Hepatocyte (in vitro differentiated cells): ENCODE measurements around the gene HOXD12. TPM values are rescaled to one million over a fixed set of nuclear protein-coding genes. Genes with fewer than 3 reads are reported as not detected.

Experiments used
- DNase-seq: peaks from one replicate; pipeline ENCODE4 v3.0.0-alpha.2; 2016; ENCODE audit warnings: low spot score
- H2AFZ ChIP-seq: fragments of 200-600 bp; sonication (generic); 2 replicates; pipeline ENCODE4 v1.6.0; 2016; ENCODE audit warnings: antibody characterized with exemption, mild to moderate bottlenecking
- H3K27ac ChIP-seq: fragments of 200-600 bp; sonication (generic); 2 replicates; pipeline ENCODE4 v1.5.1; 2016; ENCODE audit warnings: mild to moderate bottlenecking
- H3K27me3 ChIP-seq: fragments of 200-600 bp; sonication (generic); 2 replicates; pipeline ENCODE4 v1.6.1; 2016
- H3K36me3 ChIP-seq: fragments of 200-600 bp; sonication (generic); replicated peaks from 2 replicates; pipeline ENCODE4 v1.5.1; 2016; ENCODE audit warnings: low read depth; ENCODE audit not compliant: insufficient read depth
- H3K4me1 ChIP-seq: fragments of 200-600 bp; sonication (generic); 2 replicates; pipeline ENCODE4 v1.5.1; 2016; ENCODE audit warnings: mild to moderate bottlenecking, moderate library complexity; ENCODE audit not compliant: insufficient read depth
- H3K4me2 ChIP-seq: fragments of 200-600 bp; sonication (generic); 2 replicates; pipeline ENCODE4 v1.6.0; 2016
- H3K4me3 ChIP-seq: fragments of 200-600 bp; sonication (generic); 2 replicates; pipeline ENCODE4 v1.5.1; 2016; ENCODE audit warnings: mild to moderate bottlenecking
- H3K79me2 ChIP-seq: fragments of 200-600 bp; sonication (generic); 2 replicates; pipeline ENCODE4 v1.6.0; 2017; ENCODE audit warnings: mild to moderate bottlenecking
- H3K9me2 ChIP-seq: fragments of 200-600 bp; sonication (generic); replicated peaks from 2 replicates; pipeline ENCODE4 v1.6.0; 2017; ENCODE audit warnings: mild to moderate bottlenecking; ENCODE audit not compliant: insufficient read depth
- H3K9me3 ChIP-seq: fragments of 200-600 bp; sonication (generic); 2 replicates; pipeline ENCODE4 v1.5.1; 2016; ENCODE audit warnings: low read depth, mild to moderate bottlenecking
- H4K20me1 ChIP-seq: fragments of 200-600 bp; sonication (generic); 2 replicates; pipeline ENCODE4 v1.6.0; 2016; ENCODE audit warnings: mild to moderate bottlenecking; ENCODE audit not compliant: insufficient read depth, poor library complexity, severe bottlenecking
- CTCF ChIP-seq: fragments of 200-600 bp; sonication (generic); IDR thresholded peaks from 2 replicates; pipeline ENCODE4 v1.5.1; 2016; ENCODE audit warnings: antibody characterized with exemption, mild to moderate bottlenecking; ENCODE audit not compliant: poor library complexity
- EZH2 ChIP-seq: fragments of 200-600 bp; sonication (generic); IDR thresholded peaks from 2 replicates; pipeline ENCODE4 v1.6.1; 2016; ENCODE audit warnings: antibody characterized with exemption, mild to moderate bottlenecking, borderline replicate concordance
- EZH2phosphoT487 ChIP-seq: fragments of 200-600 bp; sonication (generic); IDR thresholded peaks from one replicate; pipeline ENCODE4 v1.6.1; 2018; ENCODE audit warnings: antibody characterized with exemption, mild to moderate bottlenecking, low read depth, moderate library complexity; ENCODE audit not compliant: unreplicated experiment, severe bottlenecking
- WGBS: methylation state at CpG from one replicate; pipeline ENCODE4 v1.1.6; 2016; ENCODE audit warnings: low lambda C conversion rate; ENCODE audit errors: missing lambda C conversion rate; 5-methylcytosine and 5-hydroxymethylcytosine counted together
- polyA plus RNA-seq: library from polyadenylated mRNA; unstranded; fragments of >200 nt; fragmentation: Nextera tagmentation; extraction: Ambion mirVana; gene quantifications from 2 replicates; pipeline ENCODE4 v1.2.1, GENCODE V29; 2016
- total RNA-seq: library from RNA; depleted of rRNA; stranded (reverse); fragments of >200 nt; gene quantifications from 2 replicates; pipeline ENCODE4 v1.2.3, GENCODE V29; 2014

The HOXD12 gene
- total and polyA plus RNA-seq, 2 experiments from 2014 or later = 3.3 to 29.0 TPM

GRCh38 chr2:176109192-176109901 lies 9.8 kb downstream of the HOXD12 start:
- H3K79me2 ChIP-seq = peaks cover 58% of the 10 kb centered on the region
- H3K36me3 ChIP-seq = no peaks in the 10 kb centered on the region
- H3K4me1 ChIP-seq = no peaks in the 10 kb centered on the region
- no peak for DNase-seq
- H3K9me2 ChIP-seq = no peaks in the 10 kb centered on the region
- H2AFZ ChIP-seq = no peak overlapping the region
- TF ChIP-seq CTCF (no peak), EZH2 (peak; percentile 86), EZH2phosphoT487 (peak; percentile 53)
- peak overlapping the region; percentile 31 for H3K27ac ChIP-seq
- H4K20me1 ChIP-seq = peaks cover 40% of the 10 kb centered on the region
- H3K9me3 ChIP-seq = peaks cover 3% of the 10 kb centered on the region
- H3K4me2 ChIP-seq = peak overlapping the region; percentile 73
- peaks cover 94% of the 10 kb centered on the region for H3K27me3 ChIP-seq
- 12% methylated on average over 26 of the region's 26 CpGs for WGBS
- H3K4me3 ChIP-seq = peak overlapping the region; percentile 29

- Histone ChIP-seq H3K4me1 (no peaks in the 10 kb centered on the region), H3K79me2 (peaks cover 64% of the 10 kb centered on the region), H3K36me3 (no peaks in the 10 kb centered on the region), H3K9me3 (peaks cover 3% of the 10 kb centered on the region), H3K9me2 (no peaks in the 10 kb centered on the region), H3K4me3 (no peak overlapping the region), H4K20me1 (peaks cover 46% of the 10 kb centered on the region), H3K27me3 (peaks cover 94% of the 10 kb centered on the region), H3K27ac (no peak overlapping the region), H3K4me2 (peak overlapping the region; percentile 73), H2AFZ (no peak overlapping the region)
- DNase-seq = no peak
- WGBS = 36% methylated on average over 4 of the region's 4 CpGs
- TF ChIP-seq EZH2phosphoT487 (no peak), EZH2 (no peak), CTCF (no peak)
These were observed 10.4 kb downstream of the HOXD12 start for GRCh38 chr2:176109946-176110345.

GRCh38 chr2:176110415-176111308 lies 11.1 kb downstream of the HOXD12 start:
- Histone ChIP-seq H2AFZ (no peak overlapping the region), H3K36me3 (no peaks in the 10 kb centered on the region), H4K20me1 (peaks cover 53% of the 10 kb centered on the region), H3K4me3 (no peak overlapping the region), H3K4me1 (no peaks in the 10 kb centered on the region), H3K9me2 (no peaks in the 10 kb centered on the region), H3K27me3 (peaks cover 94% of the 10 kb centered on the region), H3K9me3 (peaks cover 3% of the 10 kb centered on the region), H3K4me2 (peak overlapping the region; percentile 73), H3K27ac (no peak overlapping the region), H3K79me2 (peaks cover 69% of the 10 kb centered on the region)
- TF ChIP-seq EZH2phosphoT487 (no peak), EZH2 (no peak)
- 36% methylated on average over 7 of the region's 7 CpGs for WGBS
- no peak for DNase-seq

- Histone ChIP-seq H3K4me2 (peak overlapping the region; percentile 73), H2AFZ (no peak overlapping the region), H3K9me2 (no peaks in the 10 kb centered on the region), H3K4me1 (no peaks in the 10 kb centered on the region), H3K9me3 (peaks cover 3% of the 10 kb centered on the region), H3K36me3 (no peaks in the 10 kb centered on the region), H3K27me3 (peaks cover 94% of the 10 kb centered on the region), H3K4me3 (no peak overlapping the region), H3K27ac (no peak overlapping the region), H4K20me1 (peaks cover 58% of the 10 kb centered on the region), H3K79me2 (peaks cover 69% of the 10 kb centered on the region)
- peak; percentile 76 for DNase-seq
- 9% methylated on average over 16 of the region's 16 CpGs for WGBS
- TF ChIP-seq CTCF (peak; percentile 82), EZH2phosphoT487 (no peak), EZH2 (peak; percentile 81)
These were observed 11.7 kb downstream of the HOXD12 start for GRCh38 chr2:176111309-176111663.
